ENCODE results near the gene SWI5.

DNA sequence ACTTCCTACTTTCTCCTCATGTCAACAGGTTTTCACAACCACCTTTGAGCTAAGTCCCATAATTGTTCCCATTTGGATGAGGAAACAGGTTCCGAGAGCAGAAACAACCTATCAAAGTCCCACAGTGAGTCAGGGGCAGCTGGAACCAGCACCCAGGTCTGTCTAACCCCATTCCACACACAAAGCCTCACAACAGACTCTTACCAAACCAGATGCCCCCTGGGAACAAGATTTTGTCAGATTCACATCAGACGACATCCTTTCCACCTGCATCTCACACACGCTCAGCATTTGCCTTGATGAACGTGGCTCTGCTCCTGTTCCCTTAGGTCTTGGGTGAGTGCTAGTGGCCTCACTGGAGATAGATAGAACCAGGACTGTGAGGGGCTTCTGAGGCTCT, 17.0 kb downstream of the SWI5 start:
- TF ChIP-seq POLR2AphosphoS5 (IDR thresholded peaks at IDR 0.05; ENCODE audit: low read depth, low read length) (no peak), SIN3A (IDR thresholded peaks at IDR 0.05; ENCODE audit: borderline replicate concordance, insufficient read depth, low read length) (no peak), TAF1 (IDR thresholded peaks at IDR 0.05; ENCODE audit: borderline replicate concordance, insufficient read depth, low read length) (no peak)
- TF ChIP-seq, protein P1, sequence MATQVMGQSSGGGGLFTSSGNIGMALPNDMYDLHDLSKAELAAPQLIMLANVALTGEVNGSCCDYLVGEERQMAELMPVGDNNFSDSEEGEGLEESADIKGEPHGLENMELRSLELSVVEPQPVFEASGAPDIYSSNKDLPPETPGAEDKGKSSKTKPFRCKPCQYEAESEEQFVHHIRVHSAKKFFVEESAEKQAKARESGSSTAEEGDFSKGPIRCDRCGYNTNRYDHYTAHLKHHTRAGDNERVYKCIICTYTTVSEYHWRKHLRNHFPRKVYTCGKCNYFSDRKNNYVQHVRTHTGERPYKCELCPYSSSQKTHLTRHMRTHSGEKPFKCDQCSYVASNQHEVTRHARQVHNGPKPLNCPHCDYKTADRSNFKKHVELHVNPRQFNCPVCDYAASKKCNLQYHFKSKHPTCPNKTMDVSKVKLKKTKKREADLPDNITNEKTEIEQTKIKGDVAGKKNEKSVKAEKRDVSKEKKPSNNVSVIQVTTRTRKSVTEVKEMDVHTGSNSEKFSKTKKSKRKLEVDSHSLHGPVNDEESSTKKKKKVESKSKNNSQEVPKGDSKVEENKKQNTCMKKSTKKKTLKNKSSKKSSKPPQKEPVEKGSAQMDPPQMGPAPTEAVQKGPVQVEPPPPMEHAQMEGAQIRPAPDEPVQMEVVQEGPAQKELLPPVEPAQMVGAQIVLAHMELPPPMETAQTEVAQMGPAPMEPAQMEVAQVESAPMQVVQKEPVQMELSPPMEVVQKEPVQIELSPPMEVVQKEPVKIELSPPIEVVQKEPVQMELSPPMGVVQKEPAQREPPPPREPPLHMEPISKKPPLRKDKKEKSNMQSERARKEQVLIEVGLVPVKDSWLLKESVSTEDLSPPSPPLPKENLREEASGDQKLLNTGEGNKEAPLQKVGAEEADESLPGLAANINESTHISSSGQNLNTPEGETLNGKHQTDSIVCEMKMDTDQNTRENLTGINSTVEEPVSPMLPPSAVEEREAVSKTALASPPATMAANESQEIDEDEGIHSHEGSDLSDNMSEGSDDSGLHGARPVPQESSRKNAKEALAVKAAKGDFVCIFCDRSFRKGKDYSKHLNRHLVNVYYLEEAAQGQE (IDR thresholded peaks at IDR 0.05; ENCODE audit: insufficient read depth in 1 of 2, low read depth in 2 of 2, low read length in 2 of 2) = no peak

Data from PFSK-1 (cell line).